GM12801 (cell line): Measurements from ENCODE around the gene VCP.

Experiments
- TF ChIP-seq, protein P1 (sequence below): IDR thresholded peaks from one replicate; pipeline ENCODE4 v1.5.1; 2011; ENCODE audit warnings: control low read depth; ENCODE audit not compliant: insufficient read length; ENCODE audit errors: extremely low read depth

The VCP gene

DNA sequence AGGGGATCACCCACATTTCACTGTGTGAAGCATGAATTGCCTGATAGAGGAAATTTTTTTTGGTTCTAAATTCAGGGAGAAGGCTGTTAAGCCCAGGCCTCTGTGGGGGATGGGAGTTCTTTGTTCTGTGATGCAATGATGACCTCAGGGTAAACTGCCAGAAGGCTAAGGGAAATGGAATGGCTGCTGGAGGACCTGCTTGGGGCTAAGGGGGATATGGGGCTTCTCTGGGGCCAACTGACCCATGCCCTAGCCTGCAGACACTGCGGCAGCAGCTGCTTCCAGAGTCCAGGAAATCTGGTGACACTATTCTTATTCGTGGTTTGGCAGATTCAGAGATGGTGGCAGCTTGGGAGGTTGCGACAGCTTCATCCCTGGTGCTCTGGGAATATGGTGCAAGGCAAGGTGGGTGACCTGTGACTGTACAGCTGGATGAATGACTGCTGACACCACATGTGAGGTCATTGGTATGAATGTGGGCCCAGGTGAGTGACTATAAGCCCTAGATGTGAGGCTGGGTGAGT is 30.3 kb downstream of the VCP start:
- TF ChIP-seq, protein P1, sequence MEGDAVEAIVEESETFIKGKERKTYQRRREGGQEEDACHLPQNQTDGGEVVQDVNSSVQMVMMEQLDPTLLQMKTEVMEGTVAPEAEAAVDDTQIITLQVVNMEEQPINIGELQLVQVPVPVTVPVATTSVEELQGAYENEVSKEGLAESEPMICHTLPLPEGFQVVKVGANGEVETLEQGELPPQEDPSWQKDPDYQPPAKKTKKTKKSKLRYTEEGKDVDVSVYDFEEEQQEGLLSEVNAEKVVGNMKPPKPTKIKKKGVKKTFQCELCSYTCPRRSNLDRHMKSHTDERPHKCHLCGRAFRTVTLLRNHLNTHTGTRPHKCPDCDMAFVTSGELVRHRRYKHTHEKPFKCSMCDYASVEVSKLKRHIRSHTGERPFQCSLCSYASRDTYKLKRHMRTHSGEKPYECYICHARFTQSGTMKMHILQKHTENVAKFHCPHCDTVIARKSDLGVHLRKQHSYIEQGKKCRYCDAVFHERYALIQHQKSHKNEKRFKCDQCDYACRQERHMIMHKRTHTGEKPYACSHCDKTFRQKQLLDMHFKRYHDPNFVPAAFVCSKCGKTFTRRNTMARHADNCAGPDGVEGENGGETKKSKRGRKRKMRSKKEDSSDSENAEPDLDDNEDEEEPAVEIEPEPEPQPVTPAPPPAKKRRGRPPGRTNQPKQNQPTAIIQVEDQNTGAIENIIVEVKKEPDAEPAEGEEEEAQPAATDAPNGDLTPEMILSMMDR, result no peak

DNA sequence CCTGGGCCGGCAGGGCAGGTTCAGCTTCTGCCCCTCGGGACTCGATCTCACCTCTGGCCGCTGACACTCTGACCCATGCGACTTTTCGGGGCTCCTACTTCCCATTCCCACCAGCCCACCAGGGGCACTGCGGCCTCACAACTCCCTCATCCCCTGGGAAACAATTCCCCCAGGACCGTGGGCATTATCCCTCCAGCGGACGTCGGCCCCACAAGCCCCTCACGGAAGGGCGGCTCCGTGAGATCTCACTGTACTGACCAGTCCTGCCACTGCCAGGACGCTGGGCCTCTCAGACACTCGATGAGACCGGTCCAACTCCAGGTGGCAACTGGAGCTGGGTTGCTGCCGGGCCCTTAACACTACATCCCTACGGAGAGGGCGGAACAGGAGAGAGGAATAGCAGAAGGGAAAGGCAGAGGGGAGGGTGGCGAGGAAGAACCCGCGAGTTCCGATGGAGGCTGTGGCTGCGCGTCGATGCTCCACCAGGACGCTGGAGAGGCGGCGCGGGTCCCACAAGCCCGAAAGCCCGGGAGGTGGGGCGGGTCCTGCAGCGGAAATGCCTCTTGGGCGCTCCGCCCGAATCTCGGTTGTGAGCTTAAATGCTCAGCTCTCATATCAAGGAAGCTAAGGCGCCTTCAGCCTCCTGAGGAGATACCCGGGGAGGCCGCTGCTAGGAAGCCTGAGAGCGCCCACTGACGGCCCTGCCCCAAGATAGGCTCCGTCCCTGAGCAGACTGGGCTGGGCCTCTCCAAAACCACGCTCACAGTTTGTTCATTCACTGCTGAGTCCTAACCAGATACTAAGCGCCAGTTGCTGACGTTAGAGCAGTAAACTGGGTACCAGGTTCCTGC is 36.3 kb downstream of the VCP start:
- TF ChIP-seq, protein P1, result no peak

DNA sequence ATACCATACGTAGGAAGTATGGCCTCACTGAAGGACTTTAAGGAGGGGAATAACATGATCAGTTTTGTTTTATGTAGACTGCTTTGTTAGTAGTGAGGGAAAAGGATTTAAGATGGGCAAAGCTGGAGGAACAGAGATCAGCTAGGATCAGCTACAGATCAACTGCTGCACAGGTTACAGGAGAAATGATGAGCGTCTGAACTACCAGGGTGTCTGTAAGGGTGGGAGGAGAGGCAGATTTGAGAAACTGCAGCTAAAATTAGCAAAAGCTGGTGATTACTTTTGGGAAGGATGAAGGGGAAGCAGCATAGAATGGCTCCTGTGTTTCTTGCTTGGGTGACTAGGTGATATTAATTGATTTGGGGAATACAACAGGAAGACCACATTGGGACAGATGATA is 39.3 kb downstream of the VCP start:
- TF ChIP-seq, protein P1, result no peak

DNA sequence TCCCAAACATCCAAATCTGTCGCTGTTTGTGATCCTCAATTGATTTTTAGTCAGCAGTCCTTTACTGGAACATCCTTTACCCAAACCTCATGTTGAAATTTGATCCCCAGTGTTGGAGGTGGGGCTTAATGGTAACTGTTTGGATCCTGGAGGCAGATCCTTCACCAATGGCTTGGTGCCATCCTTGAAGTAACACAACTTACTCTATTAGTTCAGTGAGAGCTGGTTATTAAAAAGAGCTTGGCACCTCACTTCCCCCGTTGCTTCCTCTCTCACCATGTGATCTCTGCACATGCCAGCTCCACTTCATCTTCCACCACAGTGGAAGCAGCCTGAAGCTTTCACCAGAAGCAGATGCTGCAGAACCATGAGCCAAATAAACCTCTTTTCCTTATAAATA is 42.6 kb downstream of the VCP start:
- TF ChIP-seq, protein P1, result no peak

DNA sequence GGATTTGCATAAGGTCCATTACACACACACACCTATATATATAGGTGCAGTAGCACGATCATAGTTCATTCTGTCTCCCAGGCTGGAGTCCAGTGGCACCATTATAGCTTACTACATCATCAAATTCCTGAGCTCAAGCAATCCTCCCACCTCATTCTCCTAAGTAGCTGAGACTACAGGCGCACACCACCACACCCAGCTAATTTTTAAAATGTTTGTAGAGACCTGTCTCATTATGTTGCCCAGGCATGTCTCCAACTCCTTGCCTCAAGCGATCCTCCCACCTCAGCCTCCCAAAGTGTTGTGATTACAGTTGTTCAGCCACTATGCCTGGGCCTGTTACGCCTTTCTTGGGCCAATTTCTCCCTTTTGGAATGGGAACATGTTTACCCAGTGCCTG is 43.2 kb downstream of the VCP start:
- TF ChIP-seq, protein P1, result no peak

DNA sequence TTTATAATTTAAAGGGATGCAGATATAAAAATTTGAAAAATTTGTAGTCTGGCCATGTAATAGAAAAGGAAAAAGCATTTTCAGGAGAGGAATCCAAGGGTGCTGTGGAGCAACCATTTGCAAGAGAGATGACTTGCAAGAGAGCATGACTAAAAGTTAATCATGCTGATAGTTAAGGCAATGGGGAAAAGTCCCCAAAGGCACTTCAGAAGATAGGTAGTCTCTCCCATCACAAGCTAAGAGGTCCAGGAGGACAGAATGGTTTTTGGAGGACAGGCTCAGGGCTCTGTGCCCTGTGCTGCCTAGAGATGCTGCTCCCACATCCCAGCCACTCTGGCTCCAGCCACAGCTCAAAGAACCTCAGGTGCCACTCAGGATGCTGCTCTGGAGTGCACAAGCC is 44.1 kb downstream of the VCP start:
- TF ChIP-seq, protein P1, result no peak

DNA sequence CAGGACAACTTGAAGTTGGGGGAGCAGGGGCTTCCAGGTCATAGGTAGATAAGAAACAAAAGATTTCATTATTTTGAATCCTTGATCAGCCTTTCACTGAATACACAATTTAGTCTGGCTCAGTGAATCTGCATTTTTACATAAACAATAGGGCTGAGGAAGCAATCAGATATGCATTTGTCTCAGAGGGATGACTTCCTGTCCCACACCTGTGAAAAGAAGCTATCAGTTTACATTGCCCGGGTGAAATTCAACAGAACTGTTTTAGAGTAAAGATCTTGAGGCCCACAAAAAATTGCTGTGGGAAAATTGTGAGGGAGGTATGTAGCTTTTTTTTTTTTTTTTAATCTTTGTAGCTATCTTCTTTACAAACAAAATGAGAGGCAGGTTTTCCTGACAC is 44.6 kb downstream of the VCP start:
- TF ChIP-seq, protein P1, result no peak
